Body of pancreas (tissue), 4 donors: Measurements from ENCODE around the gene WFIKKN2. TPM values are rescaled to one million over a fixed set of nuclear protein-coding genes. Genes with fewer than 3 reads are reported as not detected.

ENCODE experiments used
- ATAC-seq: fragments of 150-250 bp; one replicate; pipeline ENCODE4 v1.9.1; 2016
- DNase-seq, 4 donors: peaks; one replicate each; pipeline ENCODE4 v3.0.0-alpha.2; 2019
- H3K27ac ChIP-seq, 4 donors: fragments of 200-600 bp; sonication (generic); 1 replicate in 3 of 4; 2 replicates in 1 of 4; pipeline versions ENCODE4 v1.5.1 to v1.6.1; 2016 to 2019; ENCODE audit warnings: mild to moderate bottlenecking in 1 of 4, mixed read lengths in 1 of 4, moderate library complexity in 1 of 4
- H3K27me3 ChIP-seq, 2 donors: fragments of 200-600 bp; sonication (generic); one replicate each; pipeline ENCODE4 v1.6.0; 2016; ENCODE audit warnings: mild to moderate bottlenecking in 1 of 2
- H3K36me3 ChIP-seq, 2 donors: fragments of 200-600 bp; sonication (generic); replicated peaks in 1 of 2; 2 replicates each; pipeline ENCODE4 v1.5.1; 2016; ENCODE audit warnings: low read depth in 2 of 2; ENCODE audit not compliant: insufficient read depth in 1 of 2
- H3K4me1 ChIP-seq: fragments of 200-600 bp; sonication (generic); one replicate; pipeline ENCODE4 v1.6.0; 2016
- H3K4me3 ChIP-seq, 2 donors: fragments of 200-600 bp; sonication (generic); 1 replicate in 1 of 2; 2 replicates in 1 of 2; pipeline ENCODE4 v1.5.1; 2016 to 2019
- H3K9me3 ChIP-seq, 3 donors: fragments of 200-600 bp; sonication (generic); 1 replicate in 2 of 3; 2 replicates in 1 of 3; pipeline ENCODE4 v1.5.1; 2016
- POLR2A ChIP-seq, 3 donors: fragments of 450-650 bp; IDR thresholded peaks; one replicate each; pipeline ENCODE4 v1.6.1; 2016; ENCODE audit warnings: antibody characterized with exemption in 3 of 3, mild to moderate bottlenecking in 2 of 3
- WGBS, 2 donors: methylation state at CpG; one replicate each; pipeline ENCODE4 v1.1.5; 2017; 5-methylcytosine and 5-hydroxymethylcytosine counted together
- intact Hi-C: fragments of 100-400 bp; cut with DNase I; formaldehyde crosslinking; loops from one replicate; pipeline ENCODE4 v1.15.1; 2023
- total RNA-seq, 2 donors: library from RNA; depleted of rRNA; stranded (reverse); fragments of >200 nt; gene quantifications; one replicate each; pipeline ENCODE4 v1.1.0, GENCODE V29; 2016
- TF ChIP-seq, protein P1 (sequence below), 7 experiments: fragments of 450-650 bp in 4 of 7; fragments of 200-600 bp in 3 of 7; sonication (generic) in 3 of 7; IDR thresholded peaks; one replicate each; pipeline ENCODE4 v1.5.1; 2016 to 2019; ENCODE audit warnings: antibody characterized with exemption in 7 of 7

The WFIKKN2 gene
- total RNA-seq, 2 donors from 2014 or later, result 0.26 to 0.66 TPM

DNA sequence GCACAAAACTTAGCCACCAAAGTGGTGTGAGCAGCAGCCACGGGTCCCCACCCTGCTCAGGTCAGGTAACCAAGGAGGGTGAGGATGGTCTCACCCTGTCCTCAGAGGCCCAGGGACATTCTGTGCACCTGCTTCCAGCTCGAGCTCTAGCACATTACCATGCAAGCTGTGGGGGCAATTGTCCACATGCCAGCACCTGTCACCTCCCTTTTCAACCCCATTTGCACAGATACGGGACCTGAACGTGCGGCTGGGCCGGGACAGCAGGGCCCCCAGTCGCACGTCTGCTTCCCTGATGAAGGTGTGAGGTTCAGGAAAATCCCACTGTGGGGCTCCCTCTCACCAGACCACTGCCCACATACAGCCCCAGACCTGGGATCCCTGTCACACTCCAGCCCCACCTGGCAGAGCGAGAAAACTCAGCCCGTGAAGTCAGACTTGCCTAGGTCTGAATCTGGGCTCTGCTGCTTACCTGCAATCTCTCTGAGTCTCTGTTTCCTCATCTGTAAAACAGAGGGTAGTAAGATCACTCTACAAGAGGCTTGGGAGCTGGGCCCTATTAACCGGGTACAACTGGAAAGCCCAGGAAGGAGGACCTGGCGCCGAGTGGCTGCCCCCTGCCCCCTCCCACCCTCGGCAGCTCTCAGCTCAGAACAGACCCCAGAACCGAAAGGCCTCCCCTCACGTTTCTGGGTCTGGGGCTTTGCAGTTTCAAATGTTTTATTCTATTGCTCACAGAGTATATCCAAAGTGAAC, 7.9 kb downstream of the WFIKKN2 start:
- Histone ChIP-seq H3K9me3 (no peaks in the 10 kb centered on the region), H3K27me3 (no peaks in the 10 kb centered on the region), H3K36me3 (no peaks in the 10 kb centered on the region), H3K4me1 (no peaks in the 10 kb centered on the region), H3K4me3 (no peak overlapping the region), H3K27ac (no peak overlapping the region)
- intact Hi-C loops, result loop anchor here (5.0 to 10.0 kb wide), 2 partner anchors 56 to 289 kb away; no protein-coding TSS in a partner anchor
- 77 to 87% methylated on average over 10 to 16 of the region's 16 CpGs for WGBS, 2 donors
- no peak for DNase-seq
- TF ChIP-seq, protein P1, sequence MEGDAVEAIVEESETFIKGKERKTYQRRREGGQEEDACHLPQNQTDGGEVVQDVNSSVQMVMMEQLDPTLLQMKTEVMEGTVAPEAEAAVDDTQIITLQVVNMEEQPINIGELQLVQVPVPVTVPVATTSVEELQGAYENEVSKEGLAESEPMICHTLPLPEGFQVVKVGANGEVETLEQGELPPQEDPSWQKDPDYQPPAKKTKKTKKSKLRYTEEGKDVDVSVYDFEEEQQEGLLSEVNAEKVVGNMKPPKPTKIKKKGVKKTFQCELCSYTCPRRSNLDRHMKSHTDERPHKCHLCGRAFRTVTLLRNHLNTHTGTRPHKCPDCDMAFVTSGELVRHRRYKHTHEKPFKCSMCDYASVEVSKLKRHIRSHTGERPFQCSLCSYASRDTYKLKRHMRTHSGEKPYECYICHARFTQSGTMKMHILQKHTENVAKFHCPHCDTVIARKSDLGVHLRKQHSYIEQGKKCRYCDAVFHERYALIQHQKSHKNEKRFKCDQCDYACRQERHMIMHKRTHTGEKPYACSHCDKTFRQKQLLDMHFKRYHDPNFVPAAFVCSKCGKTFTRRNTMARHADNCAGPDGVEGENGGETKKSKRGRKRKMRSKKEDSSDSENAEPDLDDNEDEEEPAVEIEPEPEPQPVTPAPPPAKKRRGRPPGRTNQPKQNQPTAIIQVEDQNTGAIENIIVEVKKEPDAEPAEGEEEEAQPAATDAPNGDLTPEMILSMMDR (IDR thresholded peaks at IDR 0.05), result no peak
- TF ChIP-seq POLR2A (IDR thresholded peaks at IDR 0.05), result no peak
- no peak for ATAC-seq

DNA sequence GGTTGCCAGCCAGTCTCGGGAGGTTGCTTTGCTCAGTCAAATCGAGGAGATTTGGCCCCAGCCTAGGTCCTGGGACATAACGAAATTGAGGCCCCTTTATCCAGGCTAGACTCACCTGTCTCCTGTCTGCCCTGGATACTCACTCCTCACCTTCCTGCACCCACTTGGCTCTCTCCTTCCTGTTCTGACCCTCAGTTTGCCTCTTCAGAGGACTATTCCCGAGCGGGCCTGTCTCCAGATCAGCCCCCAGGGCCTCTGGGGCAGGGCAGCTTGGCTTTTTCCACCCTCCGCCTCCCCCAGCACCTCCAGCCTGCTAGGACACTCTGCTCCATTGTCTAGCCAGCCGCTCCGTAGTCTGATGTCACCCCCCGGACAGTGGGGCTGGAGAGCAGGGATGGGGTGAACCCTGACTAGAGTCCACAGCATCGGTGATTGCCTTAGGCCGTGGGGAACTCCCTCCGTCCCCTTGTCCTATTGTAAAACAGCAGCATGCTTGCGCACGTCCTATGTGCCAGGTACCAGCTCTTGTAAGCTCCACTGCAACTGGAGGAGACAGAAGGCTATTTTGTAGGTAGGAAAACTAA, 8.8 kb downstream of the WFIKKN2 start:
- no peak for ATAC-seq
- Histone ChIP-seq H3K4me1 (no peaks in the 10 kb centered on the region), H3K27ac (no peak overlapping the region), H3K4me3 (no peak overlapping the region), H3K36me3 (no peaks in the 10 kb centered on the region), H3K27me3 (no peaks in the 10 kb centered on the region), H3K9me3 (no peaks in the 10 kb centered on the region)
- intact Hi-C loops, result loop anchor here (5.0 to 10.0 kb wide), 2 partner anchors 57 to 289 kb away; no protein-coding TSS in a partner anchor
- TF ChIP-seq POLR2A (IDR thresholded peaks at IDR 0.05), result no peak
- TF ChIP-seq, protein P1 (IDR thresholded peaks at IDR 0.05), result no peak
- DNase-seq, result no peak
- 82 to 87% methylated on average over 14 of the region's 14 CpGs for WGBS, 2 donors

DNA sequence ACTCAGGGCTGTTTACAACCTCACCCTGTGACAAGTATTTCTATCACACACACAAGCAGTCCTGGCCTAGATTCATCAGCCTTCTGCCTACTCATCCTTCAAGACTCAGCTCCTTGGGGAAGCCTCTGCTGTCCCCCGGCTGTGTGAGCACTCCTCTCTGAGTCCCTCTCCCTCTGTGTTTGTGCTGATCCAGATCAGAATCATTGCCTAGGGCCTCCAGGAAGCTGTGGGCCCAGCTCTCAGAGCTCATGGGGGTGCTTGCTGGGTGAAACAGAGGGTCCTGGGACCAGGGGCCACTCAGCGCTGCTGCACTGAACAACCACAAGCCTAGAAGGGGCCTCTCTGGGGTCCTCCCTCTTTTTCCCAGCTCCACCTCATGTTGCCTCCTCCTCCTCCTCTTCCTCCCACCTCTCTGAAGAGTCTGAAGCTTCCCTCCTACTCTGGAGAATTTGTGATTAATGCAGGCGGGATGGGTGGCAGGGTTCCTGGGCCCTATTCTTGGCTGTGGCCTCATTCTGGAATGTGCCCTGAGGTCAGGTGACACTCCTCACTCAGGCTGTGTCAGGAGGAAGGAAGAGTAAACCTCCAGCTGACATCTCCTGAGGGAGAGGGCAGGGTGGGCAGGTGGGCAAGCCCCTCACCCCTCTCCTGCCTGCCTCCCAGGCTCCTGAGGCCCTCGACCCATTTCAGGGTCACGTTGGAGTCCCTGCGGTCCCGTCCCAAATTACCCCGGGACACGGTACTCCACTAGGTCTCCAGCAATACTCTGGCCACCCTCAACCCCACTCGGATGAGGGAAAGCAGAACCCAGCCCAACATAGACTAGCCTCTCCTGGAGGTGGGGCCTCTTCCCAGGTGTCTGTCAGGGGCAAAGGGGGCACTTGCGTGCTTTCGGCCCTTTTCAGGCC, 10.1 kb downstream of the WFIKKN2 start:
- H3K4me3 ChIP-seq, result no peak overlapping the region
- WGBS, 2 donors, result 75 to 87% methylated on average over 6 to 11 of the region's 12 CpGs
- H3K4me1 ChIP-seq, result no peaks in the 10 kb centered on the region
- H3K9me3 ChIP-seq, result no peaks in the 10 kb centered on the region
- no peaks in the 10 kb centered on the region for H3K36me3 ChIP-seq
- intact Hi-C loops, result loop anchor here (10.0 kb wide), 1 partner anchor 291 kb away; no protein-coding TSS in a partner anchor
- TF ChIP-seq POLR2A (IDR thresholded peaks at IDR 0.05), result no peak
- TF ChIP-seq, protein P1 (IDR thresholded peaks at IDR 0.05), result no peak
- no peak for DNase-seq
- no peak overlapping the region for H3K27ac ChIP-seq
- no peak for ATAC-seq
- no peaks in the 10 kb centered on the region for H3K27me3 ChIP-seq

DNA sequence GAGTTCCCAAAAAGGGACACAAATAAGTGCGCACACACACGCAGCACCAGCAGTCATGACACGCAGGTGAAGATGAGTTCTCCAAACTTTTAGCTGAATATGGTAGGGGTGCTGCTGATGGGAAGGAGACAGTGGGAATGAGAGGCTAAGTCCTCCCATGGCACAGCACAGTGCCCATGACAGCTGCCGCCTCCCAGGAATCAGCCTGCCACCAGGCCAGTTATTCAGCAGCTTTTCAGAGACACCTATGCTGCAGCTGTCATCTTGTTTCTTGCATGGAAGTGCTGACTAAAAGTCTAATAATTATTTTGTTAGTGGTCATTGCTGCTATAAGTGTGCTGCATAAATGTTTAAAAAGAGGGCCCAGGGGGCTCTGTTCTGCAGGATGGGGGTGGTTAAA, 12.2 kb downstream of the WFIKKN2 start:
- H3K27ac ChIP-seq, result no peak overlapping the region

More for the DNA sequence above, 12.2 kb downstream of the WFIKKN2 start:
- WGBS, 2 donors, result 89 to 99% methylated on average over 4 of the region's 4 CpGs
- H3K4me3 ChIP-seq, result no peak overlapping the region
- no peaks in the 10 kb centered on the region for H3K9me3 ChIP-seq
- peaks cover 7% of the 10 kb centered on the region for H3K4me1 ChIP-seq
- no peaks in the 10 kb centered on the region for H3K36me3 ChIP-seq
- no peak for DNase-seq
- intact Hi-C loops, result loop anchor here (10.0 kb wide), 1 partner anchor 293 kb away; no protein-coding TSS in a partner anchor
- no peaks in the 10 kb centered on the region for H3K27me3 ChIP-seq
- TF ChIP-seq POLR2A (IDR thresholded peaks at IDR 0.05), result no peak
- TF ChIP-seq, protein P1 (IDR thresholded peaks at IDR 0.05), result no peak
- no peak for ATAC-seq
